GM23248 (cell line): ENCODE data around the gene MGMT. TPM values are rescaled to one million over a fixed set of nuclear protein-coding genes. Genes with fewer than 3 reads are reported as not detected.
A peak's percentile ranks its signal among the peaks of the same experiment; 100 is the strongest.

ENCODE experiments used
- DNase-seq: peaks from one replicate; pipeline ENCODE4 v3.0.0-alpha.2; 2015
- H2AFZ ChIP-seq: fragments of 200-600 bp; sonication (generic); 2 replicates; pipeline ENCODE4 v1.6.1; 2016; ENCODE audit warnings: antibody characterized with exemption
- H3F3A ChIP-seq: fragments of 200-600 bp; sonication (generic); 2 replicates; pipeline ENCODE4 v1.6.1; 2016; ENCODE audit warnings: mild to moderate bottlenecking, antibody characterized with exemption, mixed run types; ENCODE audit not compliant: insufficient read depth
- H3K27ac ChIP-seq: fragments of 200-600 bp; sonication (generic); 2 replicates; pipeline ENCODE4 v1.5.1; 2016; ENCODE audit warnings: mild to moderate bottlenecking
- H3K27me3 ChIP-seq: fragments of 200-600 bp; sonication (generic); replicated peaks from 2 replicates; pipeline ENCODE4 v1.6.1; 2016; ENCODE audit warnings: mild to moderate bottlenecking; ENCODE audit not compliant: insufficient read depth
- H3K36me3 ChIP-seq: fragments of 200-600 bp; sonication (generic); 2 replicates; pipeline ENCODE4 v1.6.1; 2016; ENCODE audit warnings: low read depth, mild to moderate bottlenecking
- H3K4me1 ChIP-seq: fragments of 200-600 bp; sonication (generic); 2 replicates; pipeline ENCODE4 v1.6.1; 2016; ENCODE audit warnings: mild to moderate bottlenecking; ENCODE audit not compliant: insufficient read depth
- H3K4me2 ChIP-seq: fragments of 200-600 bp; sonication (generic); one replicate; pipeline ENCODE4 v1.6.1; 2016; ENCODE audit warnings: mild to moderate bottlenecking; ENCODE audit not compliant: unreplicated experiment
- H3K4me3 ChIP-seq: fragments of 200-600 bp; sonication (generic); 2 replicates; pipeline ENCODE4 v1.5.1; 2016; ENCODE audit warnings: mild to moderate bottlenecking
- H3K79me2 ChIP-seq: fragments of 200-600 bp; sonication (generic); 2 replicates; pipeline ENCODE4 v1.6.1; 2016; ENCODE audit warnings: mild to moderate bottlenecking; ENCODE audit not compliant: insufficient read depth
- H3K9ac ChIP-seq: fragments of 200-600 bp; sonication (generic); 2 replicates; pipeline ENCODE4 v1.6.1; 2016; ENCODE audit warnings: mild to moderate bottlenecking
- H3K9me2 ChIP-seq: fragments of 200-600 bp; sonication (generic); 2 replicates; pipeline ENCODE4 v1.6.1; 2016; ENCODE audit warnings: mixed run types, mild to moderate bottlenecking, moderate library complexity; ENCODE audit not compliant: insufficient read depth
- H3K9me3 ChIP-seq: fragments of 200-600 bp; sonication (generic); one replicate; pipeline ENCODE4 v1.6.1; 2017; ENCODE audit warnings: low read depth
- H4K20me1 ChIP-seq: fragments of 200-600 bp; sonication (generic); 2 replicates; pipeline ENCODE4 v1.6.0; 2016; ENCODE audit not compliant: insufficient read depth
- EZH2 ChIP-seq: fragments of 200-600 bp; sonication (generic); IDR thresholded peaks from 2 replicates; pipeline ENCODE4 v1.6.1; 2018; ENCODE audit warnings: antibody characterized with exemption, mild to moderate bottlenecking; ENCODE audit not compliant: insufficient read depth, poor library complexity, severe bottlenecking
- EZH2phosphoT487 ChIP-seq: fragments of 200-600 bp; sonication (generic); IDR thresholded peaks from 2 replicates; pipeline ENCODE4 v1.6.1; 2018; ENCODE audit warnings: antibody characterized with exemption, moderate library complexity, mild to moderate bottlenecking, low read depth; ENCODE audit not compliant: insufficient read depth
- WGBS, 2 experiments: methylation state at CpG; one replicate each; pipeline ENCODE4 v1.1.6; 2015 to 2017; ENCODE audit warnings: low lambda C conversion rate in 2 of 2, low coverage in 1 of 2; ENCODE audit errors: missing lambda C conversion rate in 2 of 2; 5-methylcytosine and 5-hydroxymethylcytosine counted together
- in situ Hi-C: fragments of 300-500 bp; cut with MboI; formaldehyde crosslinking; loops from 2 replicates; pipeline ENCODE4 v1.15.0; 2020
- polyA plus RNA-seq: library from polyadenylated mRNA; unstranded; fragments of >200 nt; fragmentation: Nextera tagmentation; extraction: Ambion mirVana; gene quantifications from 2 replicates; pipeline ENCODE4 v1.2.1, GENCODE V29; 2016
- total RNA-seq: library from RNA; depleted of rRNA; stranded (reverse); fragments of >200 nt; shearing (Covaris generic); gene quantifications from 2 replicates; pipeline ENCODE4 v1.2.3, GENCODE V29; 2014

MGMT gene
- total and polyA plus RNA-seq, 2 experiments from 2014 or later, result 28.5 to 35.1 TPM

DNA sequence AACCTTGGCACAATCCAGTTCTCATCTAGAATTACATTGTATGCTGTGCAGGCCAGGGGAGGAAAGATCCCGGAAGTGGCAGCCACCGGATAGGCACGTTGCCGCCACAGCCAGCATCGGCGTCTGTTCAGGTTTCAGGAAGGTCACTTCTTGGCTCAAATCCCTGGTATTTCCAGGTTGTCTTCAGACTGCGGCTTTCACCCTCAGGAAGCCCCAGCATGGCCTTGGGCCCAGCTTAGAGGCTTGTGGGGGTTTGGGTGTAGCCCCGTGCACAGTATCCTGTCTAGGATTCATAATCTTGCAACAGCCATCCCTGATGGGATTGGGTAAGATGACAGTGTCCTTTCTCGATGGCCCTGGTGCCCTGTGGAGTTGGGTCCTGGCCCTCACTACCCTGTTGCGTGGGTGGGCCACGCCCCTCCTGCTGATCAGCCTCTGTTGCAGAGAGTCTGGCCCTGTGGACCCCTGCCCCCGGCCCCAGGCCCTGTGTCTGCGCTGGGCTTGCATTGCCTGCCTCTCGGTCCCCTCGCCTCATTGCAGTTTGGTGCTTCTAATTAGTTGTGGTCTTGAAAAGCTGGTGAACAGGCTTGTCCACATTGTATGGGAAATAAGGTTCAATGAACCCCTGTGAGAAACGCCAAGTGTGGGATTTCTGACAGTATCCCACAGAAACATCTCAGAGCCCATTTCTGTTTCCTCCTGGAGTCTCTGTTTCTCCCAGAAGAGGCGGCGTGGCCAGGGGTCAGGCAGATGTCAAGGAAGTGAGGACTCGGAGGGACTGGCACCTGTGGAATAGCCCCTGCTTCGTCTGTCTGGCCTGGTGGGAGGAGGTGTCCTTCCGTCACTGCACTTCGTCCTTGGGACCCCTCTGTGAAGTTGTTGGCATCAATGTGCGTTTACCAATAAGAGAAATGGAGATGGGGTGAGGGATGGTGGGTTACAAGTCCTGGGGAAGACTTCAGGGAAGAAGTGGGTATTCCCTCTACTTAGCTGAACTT, 77.5 kb downstream of the MGMT start:
- Histone ChIP-seq H2AFZ (no peak overlapping the region), H4K20me1 (no peaks in the 10 kb centered on the region), H3F3A (no peaks in the 10 kb centered on the region), H3K27me3 (no peaks in the 10 kb centered on the region), H3K9me2 (no peaks in the 10 kb centered on the region), H3K4me2 (no peak overlapping the region), H3K36me3 (no peaks in the 10 kb centered on the region), H3K9me3 (no peaks in the 10 kb centered on the region), H3K9ac (no peak overlapping the region), H3K4me1 (no peaks in the 10 kb centered on the region), H3K27ac (no peak overlapping the region), H3K79me2 (no peaks in the 10 kb centered on the region), H3K4me3 (no peak overlapping the region)
- 92 to 94% methylated on average over 23 of the region's 23 CpGs for whole genome bisulfite sequencing, 2 experiments
- no peak for DNase-seq
- in situ Hi-C loops, result no loop called here
- no peak for TF ChIP-seq EZH2phosphoT487
- no peak for TF ChIP-seq EZH2

DNA sequence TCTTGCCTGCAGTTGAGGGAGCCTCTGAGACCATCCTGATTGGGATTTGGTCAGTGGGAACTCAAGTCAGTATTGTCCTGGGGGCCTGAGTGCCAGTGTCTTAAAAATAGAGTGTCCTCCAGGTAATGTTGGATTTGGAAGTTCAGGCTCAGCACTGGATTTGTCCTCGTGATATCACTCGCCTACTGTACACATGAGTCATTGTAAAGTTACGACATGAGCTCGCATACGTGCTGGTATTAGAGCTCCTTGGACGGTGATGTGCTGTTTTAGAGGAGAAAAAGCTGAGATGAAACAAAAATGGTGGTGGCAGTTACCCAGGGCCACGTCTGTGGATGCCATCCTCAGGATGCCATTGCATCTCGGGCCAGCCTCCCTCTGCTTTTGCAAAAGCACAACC, 78.2 kb downstream of the MGMT start:
- no peaks in the 10 kb centered on the region for H3K27me3 ChIP-seq
- no peaks in the 10 kb centered on the region for H3K36me3 ChIP-seq
- peak; percentile 32 for DNase-seq
- no peaks in the 10 kb centered on the region for H3K9me3 ChIP-seq
- H3K4me2 ChIP-seq, result no peak overlapping the region
- in situ Hi-C loops, result no loop called here
- WGBS, 2 experiments, result 74 to 80% methylated on average over 8 of the region's 8 CpGs
- H3K9ac ChIP-seq, result no peak overlapping the region
- H3F3A ChIP-seq, result no peaks in the 10 kb centered on the region
- H3K27ac ChIP-seq, result no peak overlapping the region
- no peaks in the 10 kb centered on the region for H4K20me1 ChIP-seq
- no peak for TF ChIP-seq EZH2phosphoT487
- no peak for TF ChIP-seq EZH2
- no peak overlapping the region for H2AFZ ChIP-seq
- no peak overlapping the region for H3K4me3 ChIP-seq
- H3K79me2 ChIP-seq, result no peaks in the 10 kb centered on the region
- no peaks in the 10 kb centered on the region for H3K4me1 ChIP-seq
- no peaks in the 10 kb centered on the region for H3K9me2 ChIP-seq

GRCh38 chr10:129546106-129546505, 79.1 kb downstream of the MGMT start:
- TF ChIP-seq EZH2 (no peak), EZH2phosphoT487 (no peak)
- H3K27ac ChIP-seq, result no peak overlapping the region
- no peaks in the 10 kb centered on the region for H3K9me3 ChIP-seq
- H3K9me2 ChIP-seq, result no peaks in the 10 kb centered on the region
- no peaks in the 10 kb centered on the region for H3F3A ChIP-seq
- no peaks in the 10 kb centered on the region for H3K36me3 ChIP-seq
- in situ Hi-C loops, result no loop called here
- no peaks in the 10 kb centered on the region for H3K79me2 ChIP-seq
- no peak overlapping the region for H3K9ac ChIP-seq
- H3K4me2 ChIP-seq, result no peak overlapping the region
- no peaks in the 10 kb centered on the region for H4K20me1 ChIP-seq
- no peaks in the 10 kb centered on the region for H3K4me1 ChIP-seq
- no peaks in the 10 kb centered on the region for H3K27me3 ChIP-seq
- DNase-seq, result no peak
- WGBS, 2 experiments, result 86 to 88% methylated on average over 8 of the region's 8 CpGs
- no peak overlapping the region for H2AFZ ChIP-seq
- no peak overlapping the region for H3K4me3 ChIP-seq

- Histone ChIP-seq H3K4me2 (no peak overlapping the region), H3K27me3 (no peaks in the 10 kb centered on the region), H3K4me1 (no peaks in the 10 kb centered on the region), H3K79me2 (no peaks in the 10 kb centered on the region), H3K4me3 (no peak overlapping the region), H4K20me1 (no peaks in the 10 kb centered on the region), H3K9me3 (no peaks in the 10 kb centered on the region), H3K9ac (no peak overlapping the region), H3K9me2 (no peaks in the 10 kb centered on the region), H2AFZ (no peak overlapping the region), H3K27ac (no peak overlapping the region), H3F3A (no peaks in the 10 kb centered on the region), H3K36me3 (no peaks in the 10 kb centered on the region)
- 74 to 80% methylated on average over 7 of the region's 7 CpGs for WGBS, 2 experiments
- in situ Hi-C loops, result no loop called here
- DNase-seq, result no peak
- no peak for TF ChIP-seq EZH2
- no peak for TF ChIP-seq EZH2phosphoT487
These were observed 80.6 kb downstream of the MGMT start for GRCh38 chr10:129547608-129548007.
